ENCODE data around the gene GPHN. TPM values are rescaled to one million over a fixed set of nuclear protein-coding genes. Genes with fewer than 3 reads are reported as not detected.

Gene GPHN
- total RNA-seq, 1 donor from 2014 or later, result 32.1 TPM

DNA sequence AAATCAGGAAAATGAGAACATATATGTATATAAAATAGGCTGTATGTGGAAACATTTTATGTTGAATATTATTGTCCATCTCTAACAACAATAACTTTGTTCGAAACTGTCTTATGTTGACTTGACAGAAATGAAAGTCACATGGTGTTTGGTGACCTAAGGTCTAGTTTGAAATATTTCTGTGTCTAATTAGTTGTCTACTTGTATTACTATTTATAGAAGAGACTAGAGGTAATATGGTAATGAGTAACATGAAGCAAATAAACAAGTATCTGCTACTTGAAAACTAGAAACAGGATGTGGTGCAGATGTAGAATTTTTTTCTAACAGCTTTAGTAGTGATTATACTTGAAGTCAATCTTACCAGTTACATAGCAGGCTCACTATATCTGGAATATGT is 3.9 kb downstream of the GPHN start:
- Mint-ChIP-seq H3K27ac (no peak overlapping the region), H3K9me3 (no peaks in the 10 kb centered on the region), H3K36me3 (no peaks in the 10 kb centered on the region), H3K4me1 (peaks cover 18% of the 10 kb centered on the region), H3K27me3 (ENCODE audit: low read depth) (peaks cover 20% of the 10 kb centered on the region), H3K4me3 (no peak overlapping the region)
- no peak for DNase-seq (ENCODE audit: low spot score in 2 of 2, unreplicated experiment in 2 of 2)
- TF ChIP-seq CTCF (IDR thresholded peaks at IDR 0.05; ENCODE audit: unreplicated experiment), result no peak

GRCh38 chr14:66514213-66514612 is 6.3 kb downstream of the GPHN start:
- Mint-ChIP-seq H3K27me3 (ENCODE audit: low read depth) (peaks cover 20% of the 10 kb centered on the region), H3K4me1 (peaks cover 13% of the 10 kb centered on the region), H3K36me3 (peaks cover 5% of the 10 kb centered on the region), H3K9me3 (peaks cover 7% of the 10 kb centered on the region), H3K4me3 (no peak overlapping the region), H3K27ac (no peak overlapping the region)
- TF ChIP-seq CTCF (IDR thresholded peaks at IDR 0.05; ENCODE audit: unreplicated experiment), result no peak
- DNase-seq (ENCODE audit: low spot score in 2 of 2, unreplicated experiment in 2 of 2), result no peak

DNA sequence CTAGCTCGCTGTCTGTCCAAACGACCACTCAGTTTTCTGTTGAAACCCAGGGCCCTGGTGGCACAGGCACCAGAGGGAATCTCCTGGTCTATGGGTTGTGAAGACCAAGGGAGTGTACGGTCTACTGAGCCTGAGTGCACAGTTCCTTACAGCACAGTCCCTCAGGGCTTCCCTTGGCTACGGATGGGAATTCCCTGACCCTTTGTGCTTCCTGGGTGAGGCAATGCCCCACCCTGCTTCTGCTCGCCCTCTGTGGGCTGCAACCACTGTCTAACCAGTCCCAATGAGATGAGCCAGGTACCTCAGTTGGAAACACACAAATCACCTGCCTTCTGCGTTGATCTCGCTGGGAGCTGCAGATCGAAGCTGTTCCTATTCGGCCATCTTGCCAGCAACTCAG is 22.6 kb downstream of the GPHN start:
- H3K4me1 Mint-ChIP-seq, result no peaks in the 10 kb centered on the region
- no peaks in the 10 kb centered on the region for H3K27me3 Mint-ChIP-seq (ENCODE audit: low read depth)
- TF ChIP-seq CTCF (IDR thresholded peaks at IDR 0.05; ENCODE audit: unreplicated experiment), result no peak
- no peak overlapping the region for H3K4me3 Mint-ChIP-seq
- DNase-seq (ENCODE audit: low spot score in 2 of 2, unreplicated experiment in 2 of 2), result no peak
- H3K27ac Mint-ChIP-seq, result no peak overlapping the region
- peaks cover 16% of the 10 kb centered on the region for H3K36me3 Mint-ChIP-seq
- H3K9me3 Mint-ChIP-seq, result peaks cover 38% of the 10 kb centered on the region

GRCh38 chr14:66539034-66539433 is 31.1 kb downstream of the GPHN start:
- Mint-ChIP-seq H3K4me1 (no peaks in the 10 kb centered on the region), H3K36me3 (no peaks in the 10 kb centered on the region), H3K4me3 (no peak overlapping the region), H3K9me3 (peaks cover 5% of the 10 kb centered on the region), H3K27me3 (ENCODE audit: low read depth) (no peaks in the 10 kb centered on the region), H3K27ac (no peak overlapping the region)
- no peak for TF ChIP-seq CTCF (IDR thresholded peaks at IDR 0.05; ENCODE audit: unreplicated experiment)
- DNase-seq (ENCODE audit: low spot score in 2 of 2, unreplicated experiment in 2 of 2), result no peak

DNA sequence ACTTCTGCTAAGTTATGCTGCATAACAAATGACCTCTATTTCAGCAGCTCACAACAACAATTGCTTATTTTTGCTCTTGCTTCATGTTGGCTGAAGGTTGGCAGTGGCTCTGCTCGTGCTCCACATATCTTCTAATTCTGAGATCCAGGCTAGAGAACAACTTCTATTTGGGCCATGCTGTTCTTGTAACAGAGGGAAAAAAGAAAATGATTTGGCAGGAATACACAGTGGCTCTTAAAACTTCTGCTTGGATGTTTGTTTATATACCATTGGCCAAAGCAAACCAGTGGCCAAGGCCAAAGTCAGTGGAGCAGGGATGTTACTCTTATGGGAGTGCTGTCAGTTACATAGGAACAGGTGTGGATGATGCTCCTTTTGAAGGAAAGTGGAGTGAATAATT is 32.1 kb downstream of the GPHN start:
- Mint-ChIP-seq H3K9me3 (peaks cover 5% of the 10 kb centered on the region), H3K27ac (no peak overlapping the region), H3K27me3 (ENCODE audit: low read depth) (no peaks in the 10 kb centered on the region), H3K4me1 (no peaks in the 10 kb centered on the region), H3K36me3 (no peaks in the 10 kb centered on the region), H3K4me3 (no peak overlapping the region)
- no peak for TF ChIP-seq CTCF (IDR thresholded peaks at IDR 0.05; ENCODE audit: unreplicated experiment)
- DNase-seq (ENCODE audit: low spot score in 2 of 2, unreplicated experiment in 2 of 2), result no peak

DNA sequence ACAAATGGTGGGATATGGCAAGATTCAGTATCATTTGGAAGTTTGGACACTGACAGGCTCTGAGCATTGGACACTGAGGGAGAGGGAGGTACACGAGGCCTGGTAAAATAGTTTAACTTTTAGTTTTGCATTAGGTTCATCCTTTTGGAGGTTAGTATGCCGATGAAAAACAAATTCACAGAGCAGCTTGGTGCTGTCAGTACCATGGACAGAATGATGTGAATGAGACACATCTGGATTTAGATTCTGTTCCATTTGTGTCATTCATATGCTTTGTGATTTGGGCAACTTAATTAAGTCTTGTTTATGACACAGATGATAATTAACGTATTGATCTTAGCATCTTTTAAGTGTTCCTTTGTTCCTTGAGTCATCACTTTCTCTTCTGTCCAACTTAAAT is 33.7 kb downstream of the GPHN start:
- Mint-ChIP-seq H3K27ac (no peak overlapping the region), H3K4me1 (no peaks in the 10 kb centered on the region), H3K27me3 (ENCODE audit: low read depth) (no peaks in the 10 kb centered on the region), H3K4me3 (no peak overlapping the region), H3K36me3 (no peaks in the 10 kb centered on the region), H3K9me3 (peaks cover 5% of the 10 kb centered on the region)
- DNase-seq (ENCODE audit: low spot score in 2 of 2, unreplicated experiment in 2 of 2), result no peak
- TF ChIP-seq CTCF (IDR thresholded peaks at IDR 0.05; ENCODE audit: unreplicated experiment), result no peak

Data from mesothelial cell of epicardium (in vitro differentiated cells).